ENCODE data around the gene AMN. TPM values are rescaled to one million over a fixed set of nuclear protein-coding genes. Genes with fewer than 3 reads are reported as not detected.

The AMN gene
- total and polyA plus RNA-seq, 4 donors, result 0.16 to 8.8 (median 0.34) TPM

- Histone ChIP-seq H3K4me1 (ENCODE audit: control insufficient read depth in 1 of 2, insufficient read depth in 2 of 2, low read length in 2 of 2) (no peaks in the 10 kb centered on the region), H3K36me3 (ENCODE audit: control insufficient read depth in 1 of 2, insufficient read depth in 2 of 2, low read length in 1 of 2) (no peaks in the 10 kb centered on the region), H3K4me3 (ENCODE audit: low read length in 2 of 2) (no peak overlapping the region), H3K9me3 (ENCODE audit: control insufficient read depth, low read length) (no peaks in the 10 kb centered on the region), H3K27ac (ENCODE audit: low read depth in 1 of 2, low read length in 2 of 2) (no peak overlapping the region), H3K27me3 (ENCODE audit: control insufficient read depth in 1 of 2, insufficient read depth in 2 of 2, low read length in 1 of 2) (no peaks in the 10 kb centered on the region)
- ATAC-seq (ENCODE audit: low FRiP score) (no peak), DNase-seq (peak; percentile 36 to 38)
- 92% methylated on average over 12 of the region's 12 CpGs for WGBS, 2 donors
- intact Hi-C loops (cut with DNase I), result no loop called here
These were observed 19.8 kb upstream of the AMN start for GRCh38 chr14:102902523-102903247.

GRCh38 chr14:102903248-102903888 is 19.1 kb upstream of the AMN start:
- no peaks in the 10 kb centered on the region for H3K9me3 ChIP-seq (ENCODE audit: control insufficient read depth, low read length)
- no peaks in the 10 kb centered on the region for H3K27me3 ChIP-seq (ENCODE audit: control insufficient read depth in 1 of 2, insufficient read depth in 2 of 2, low read length in 1 of 2)
- H3K4me3 ChIP-seq (ENCODE audit: low read length in 2 of 2), result no peak overlapping the region
- peak; percentile 38 to 68 for DNase-seq
- intact Hi-C loops (cut with DNase I), result no loop called here
- no peak for ATAC-seq (ENCODE audit: low FRiP score)
- H3K36me3 ChIP-seq (ENCODE audit: control insufficient read depth in 1 of 2, insufficient read depth in 2 of 2, low read length in 1 of 2), result no peaks in the 10 kb centered on the region
- no peak overlapping the region for H3K27ac ChIP-seq (ENCODE audit: low read depth in 1 of 2, low read length in 2 of 2)
- WGBS, 2 donors, result 96% methylated on average over 29 of the region's 29 CpGs
- no peaks in the 10 kb centered on the region for H3K4me1 ChIP-seq (ENCODE audit: control insufficient read depth in 1 of 2, insufficient read depth in 2 of 2, low read length in 2 of 2)

DNA sequence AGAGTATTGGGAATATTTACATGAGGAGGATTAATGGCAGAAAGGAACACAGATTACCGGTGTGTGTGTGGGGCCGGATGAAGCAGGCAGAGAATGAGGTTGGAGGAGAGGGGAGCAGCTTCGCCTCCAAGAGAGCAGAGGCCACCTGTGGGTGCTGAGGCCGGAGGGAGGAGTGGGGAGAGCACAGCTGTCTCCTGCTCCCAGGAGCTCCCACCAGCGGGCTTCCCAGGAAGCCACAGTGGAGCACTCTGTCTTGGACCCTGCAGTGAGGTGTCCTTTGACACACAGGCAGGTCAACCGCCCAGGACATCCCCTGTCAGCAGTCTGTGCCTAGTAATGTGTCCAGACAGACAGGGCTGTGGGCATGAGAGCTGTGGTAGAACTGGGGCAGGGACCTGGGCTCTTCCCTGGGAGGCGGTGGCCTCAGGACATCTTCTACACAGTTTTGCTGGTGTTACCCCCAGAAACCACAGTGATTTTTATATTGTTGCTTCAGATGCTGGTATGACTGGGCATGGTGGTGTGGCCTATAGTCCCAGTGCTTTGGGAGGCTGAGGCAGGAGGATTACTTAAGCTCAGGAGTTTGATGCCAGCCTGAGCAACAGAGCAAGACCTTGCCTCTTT is 18.5 kb upstream of the AMN start:
- WGBS, 2 donors, result 98% methylated on average over 7 of the region's 7 CpGs
- Histone ChIP-seq H3K27ac (ENCODE audit: low read depth in 1 of 2, low read length in 2 of 2) (no peak overlapping the region), H3K27me3 (ENCODE audit: control insufficient read depth in 1 of 2, insufficient read depth in 2 of 2, low read length in 1 of 2) (no peaks in the 10 kb centered on the region), H3K36me3 (ENCODE audit: control insufficient read depth in 1 of 2, insufficient read depth in 2 of 2, low read length in 1 of 2) (no peaks in the 10 kb centered on the region), H3K4me1 (ENCODE audit: control insufficient read depth in 1 of 2, insufficient read depth in 2 of 2, low read length in 2 of 2) (no peaks in the 10 kb centered on the region), H3K9me3 (ENCODE audit: control insufficient read depth, low read length) (no peaks in the 10 kb centered on the region), H3K4me3 (ENCODE audit: low read length in 2 of 2) (no peak overlapping the region)
- no peak for ATAC-seq (ENCODE audit: low FRiP score)
- intact Hi-C loops (cut with DNase I), result no loop called here
- peak; percentile 33 to 53 for DNase-seq

DNA sequence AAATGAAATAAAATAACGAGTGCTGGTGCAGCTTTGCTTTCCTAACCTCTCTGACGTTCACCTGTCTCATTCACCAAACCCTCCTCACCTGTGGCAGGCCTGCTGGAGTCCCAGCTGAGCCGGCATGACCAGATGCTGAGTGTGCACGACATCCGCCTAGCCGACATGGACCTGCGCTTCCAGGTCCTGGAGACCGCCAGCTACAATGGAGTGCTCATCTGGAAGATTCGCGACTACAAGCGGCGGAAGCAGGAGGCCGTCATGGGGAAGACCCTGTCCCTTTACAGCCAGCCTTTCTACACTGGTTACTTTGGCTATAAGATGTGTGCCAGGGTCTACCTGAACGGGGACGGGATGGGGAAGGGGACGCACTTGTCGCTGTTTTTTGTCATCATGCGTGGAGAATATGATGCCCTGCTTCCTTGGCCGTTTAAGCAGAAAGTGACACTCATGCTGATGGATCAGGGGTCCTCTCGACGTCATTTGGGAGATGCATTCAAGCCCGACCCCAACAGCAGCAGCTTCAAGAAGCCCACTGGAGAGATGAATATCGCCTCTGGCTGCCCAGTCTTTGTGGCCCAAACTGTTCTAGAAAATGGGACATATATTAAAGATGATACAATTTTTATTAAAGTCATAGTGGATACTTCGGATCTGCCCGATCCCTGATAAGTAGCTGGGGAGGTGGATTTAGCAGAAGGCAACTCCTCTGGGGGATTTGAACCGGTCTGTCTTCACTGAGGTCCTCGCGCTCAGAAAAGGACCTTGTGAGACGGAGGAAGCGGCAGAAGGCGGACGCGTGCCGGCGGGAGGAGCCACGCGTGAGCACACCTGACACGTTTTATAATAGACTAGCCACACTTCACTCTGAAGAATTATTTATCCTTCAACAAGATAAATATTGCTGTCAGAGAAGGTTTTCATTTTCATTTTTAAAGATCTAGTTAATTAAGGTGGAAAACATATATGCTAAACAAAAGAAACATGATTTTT is 17.1 kb upstream of the AMN start:
- ATAC-seq (ENCODE audit: low FRiP score) (no peak), DNase-seq (peak; percentile 31 to 68)
- Histone ChIP-seq H3K27ac (ENCODE audit: low read depth in 1 of 2, low read length in 2 of 2) (no peak overlapping the region), H3K4me3 (ENCODE audit: low read length in 2 of 2) (no peak overlapping the region), H3K36me3 (ENCODE audit: control insufficient read depth in 1 of 2, insufficient read depth in 2 of 2, low read length in 1 of 2) (no peaks in the 10 kb centered on the region), H3K4me1 (ENCODE audit: control insufficient read depth in 1 of 2, insufficient read depth in 2 of 2, low read length in 2 of 2) (no peaks in the 10 kb centered on the region), H3K27me3 (ENCODE audit: control insufficient read depth in 1 of 2, insufficient read depth in 2 of 2, low read length in 1 of 2) (no peaks in the 10 kb centered on the region), H3K9me3 (ENCODE audit: control insufficient read depth, low read length) (no peaks in the 10 kb centered on the region)
- intact Hi-C loops (cut with DNase I), result no loop called here
- WGBS, 2 donors, result 95 to 97% methylated on average over 38 of the region's 38 CpGs

DNA sequence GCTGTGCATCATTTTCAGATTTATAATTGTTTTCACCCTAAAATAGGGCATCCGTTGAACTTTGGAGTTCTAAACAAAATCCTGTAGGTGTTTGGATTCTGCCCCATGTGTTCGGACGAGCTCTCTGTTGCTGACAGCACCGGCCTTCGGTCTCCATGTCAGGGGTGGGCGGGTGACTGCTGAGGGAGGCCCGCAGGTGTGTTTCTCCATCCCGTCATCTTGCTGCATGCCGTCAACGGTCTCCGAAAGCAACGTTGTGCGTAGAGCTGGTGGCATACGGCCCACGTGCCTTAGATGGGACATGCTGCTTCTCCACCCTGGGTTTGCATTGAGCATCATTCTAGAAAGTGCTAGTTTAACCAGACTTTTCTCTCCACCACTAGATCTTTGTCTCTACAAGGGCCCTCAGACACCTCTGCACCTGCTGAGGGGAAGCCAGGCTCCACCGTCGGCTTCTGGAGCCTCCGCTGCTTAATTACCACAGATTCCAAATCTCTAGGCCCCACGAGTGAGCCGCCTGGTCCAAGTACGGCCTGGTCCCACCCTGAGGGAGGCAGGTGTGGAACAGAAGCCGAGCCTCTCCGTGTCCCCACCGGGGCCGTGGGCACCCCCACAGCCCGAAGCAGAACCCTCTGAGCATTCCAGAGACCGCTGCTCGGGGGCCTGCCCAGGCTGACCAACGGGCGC is 15.7 kb upstream of the AMN start:
- Histone ChIP-seq H3K4me1 (ENCODE audit: control insufficient read depth in 1 of 2, insufficient read depth in 2 of 2, low read length in 2 of 2) (no peaks in the 10 kb centered on the region), H3K9me3 (ENCODE audit: control insufficient read depth, low read length) (no peaks in the 10 kb centered on the region), H3K36me3 (ENCODE audit: control insufficient read depth in 1 of 2, insufficient read depth in 2 of 2, low read length in 1 of 2) (no peaks in the 10 kb centered on the region), H3K27ac (ENCODE audit: low read depth in 1 of 2, low read length in 2 of 2) (no peak overlapping the region), H3K27me3 (ENCODE audit: control insufficient read depth in 1 of 2, insufficient read depth in 2 of 2, low read length in 1 of 2) (no peaks in the 10 kb centered on the region), H3K4me3 (ENCODE audit: low read length in 2 of 2) (no peak overlapping the region)
- intact Hi-C loops (cut with DNase I), result no loop called here
- ATAC-seq (ENCODE audit: low FRiP score) (no peak), DNase-seq (peak; percentile 13 to 66)
- 97% methylated on average over 30 of the region's 30 CpGs for WGBS, 2 donors

DNA sequence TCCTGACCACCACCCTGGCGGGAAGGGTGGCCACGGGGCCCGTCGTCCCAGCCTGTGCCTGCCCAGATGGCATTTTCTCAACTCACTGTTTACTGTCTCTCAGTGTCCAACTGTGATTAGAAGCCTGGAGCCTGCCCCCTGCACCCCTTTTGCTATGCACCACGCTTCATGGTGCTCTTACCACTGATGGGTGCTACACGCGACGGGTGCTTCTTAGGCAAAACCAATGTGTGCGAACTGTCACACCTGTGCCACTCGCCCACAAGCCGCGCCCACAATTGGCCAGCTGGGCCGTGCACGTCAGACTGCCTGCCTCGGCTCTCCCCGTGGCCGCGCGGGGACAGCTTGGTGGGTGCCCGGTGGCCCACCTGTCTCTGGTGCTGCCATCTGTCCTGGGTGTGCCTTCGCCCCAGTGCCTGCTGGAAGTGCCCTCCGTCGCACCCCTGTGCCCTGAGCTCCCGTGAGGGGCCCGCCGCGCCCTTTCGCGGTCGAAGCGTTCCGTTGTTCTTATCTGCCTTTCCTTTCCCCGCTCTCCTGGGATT is 15.1 kb upstream of the AMN start:
- no peaks in the 10 kb centered on the region for H3K4me1 ChIP-seq (ENCODE audit: control insufficient read depth in 1 of 2, insufficient read depth in 2 of 2, low read length in 2 of 2)
- DNase-seq (peak; percentile 40 to 71), ATAC-seq (ENCODE audit: low FRiP score) (no peak)
- intact Hi-C loops (cut with DNase I), result no loop called here
- no peaks in the 10 kb centered on the region for H3K36me3 ChIP-seq (ENCODE audit: control insufficient read depth in 1 of 2, insufficient read depth in 2 of 2, low read length in 1 of 2)
- no peaks in the 10 kb centered on the region for H3K9me3 ChIP-seq (ENCODE audit: control insufficient read depth, low read length)
- WGBS, 2 donors, result 95 to 96% methylated on average over 33 of the region's 33 CpGs
- no peaks in the 10 kb centered on the region for H3K27me3 ChIP-seq (ENCODE audit: control insufficient read depth in 1 of 2, insufficient read depth in 2 of 2, low read length in 1 of 2)
- no peak overlapping the region for H3K4me3 ChIP-seq (ENCODE audit: low read length in 2 of 2)
- H3K27ac ChIP-seq (ENCODE audit: low read depth in 1 of 2, low read length in 2 of 2), result no peak overlapping the region

GRCh38 chr14:102907980-102908730 is 14.3 kb upstream of the AMN start:
- intact Hi-C loops (cut with DNase I), result no loop called here
- DNase-seq, result peak; percentile 46 to 68
- no peak for ATAC-seq (ENCODE audit: low FRiP score)

More at GRCh38 chr14:102907980-102908730, 14.3 kb upstream of the AMN start:
- no peak overlapping the region for H3K27ac ChIP-seq (ENCODE audit: low read depth in 1 of 2, low read length in 2 of 2)
- H3K27me3 ChIP-seq (ENCODE audit: control insufficient read depth in 1 of 2, insufficient read depth in 2 of 2, low read length in 1 of 2), result no peaks in the 10 kb centered on the region
- 93 to 94% methylated on average over 23 of the region's 23 CpGs for WGBS, 2 donors
- no peaks in the 10 kb centered on the region for H3K36me3 ChIP-seq (ENCODE audit: control insufficient read depth in 1 of 2, insufficient read depth in 2 of 2, low read length in 1 of 2)
- no peak overlapping the region for H3K4me3 ChIP-seq (ENCODE audit: low read length in 2 of 2)
- no peaks in the 10 kb centered on the region for H3K4me1 ChIP-seq (ENCODE audit: control insufficient read depth in 1 of 2, insufficient read depth in 2 of 2, low read length in 2 of 2)
- no peaks in the 10 kb centered on the region for H3K9me3 ChIP-seq (ENCODE audit: control insufficient read depth, low read length)

Data from aorta (tissue), 5 donors.